ENCODE data around the gene SUFU. TPM values are rescaled to one million over a fixed set of nuclear protein-coding genes. Genes with fewer than 3 reads are reported as not detected.

SUFU gene
- total and polyA plus RNA-seq, 2 of the 13 experiments (the other 11 are each of a cell fraction or from before 2014, with no cell fraction given): 2.9 to 5.5 TPM

DNA sequence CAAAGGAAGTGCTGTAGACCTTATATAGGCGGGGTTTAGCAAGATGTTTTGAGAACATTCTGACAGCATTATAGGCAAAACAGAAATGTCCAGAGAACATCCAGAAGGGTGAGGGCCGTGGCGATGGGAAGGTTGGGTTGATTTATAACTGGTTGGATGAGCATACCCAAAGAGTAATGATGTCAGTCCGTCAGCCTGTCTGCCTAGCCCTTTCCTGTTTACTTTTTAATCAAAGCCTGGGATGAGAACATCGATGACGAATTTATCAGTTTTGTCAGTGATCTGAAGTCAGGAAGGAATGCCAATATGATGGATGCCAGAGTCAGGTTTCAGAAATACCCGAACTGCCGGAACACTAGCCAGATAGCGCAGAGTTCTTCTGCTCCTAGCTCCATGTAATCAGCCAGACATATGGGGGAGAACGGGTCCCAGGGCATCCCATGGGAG, 106.7 kb downstream of the SUFU start:
- H4K20me1 ChIP-seq (ENCODE audit: insufficient read depth, low read length): no peaks in the 10 kb centered on the region
- H3K79me2 ChIP-seq (ENCODE audit: insufficient read depth, low read length): no peaks in the 10 kb centered on the region
- no peak for ATAC-seq
- no peak overlapping the region for H3K4me2 ChIP-seq (ENCODE audit: low read depth, low read length)
- ChIA-PET POLR2A (no interaction called here), CTCF (ENCODE audit: low intra/inter-chr PET ratio, low total read pairs) (no interaction called here)
- intact Hi-C loops (cut with micrococcal nuclease; ENCODE audit: unreplicated experiment) (no loop called here), in situ Hi-C loops (cut with HindIII; ENCODE audit: extremely low pct_ligation_motif_present, low pct_unique_long_range_greater_than_20kb) (no loop called here)
- peaks cover 9% of the 10 kb centered on the region; the same call in 1 of the 2 replicates for H3K4me1 ChIP-seq (ENCODE audit: insufficient read depth, low read length)
- H3K4me3 ChIP-seq (replicated peaks in 1 of 3; ENCODE audit: insufficient read depth in 1 of 3, low read depth in 2 of 3, low read length in 3 of 3): no peak overlapping the region
- BruUV-seq (replicated peaks): no TSS peak
- WGBS (ENCODE audit: low lambda C conversion rate): 94% methylated on average over 10 of the region's 10 CpGs
- H3K27me3 ChIP-seq (ENCODE audit: control insufficient read depth in 1 of 2, insufficient read depth in 2 of 2, low read length in 2 of 2): no peaks in the 10 kb centered on the region
- H2AFZ ChIP-seq (ENCODE audit: low read length): no peak overlapping the region
- H3K9ac ChIP-seq (ENCODE audit: insufficient read depth, low read depth, low read length): no peak overlapping the region
- H3K36me3 ChIP-seq (replicated peaks in 1 of 2; ENCODE audit: control insufficient read depth in 1 of 2, insufficient read depth in 2 of 2, low read length in 2 of 2): peaks cover 3 to 9% of the 10 kb centered on the region in 2 experiments; a peak in 3 of 5 replicates
- no peak overlapping the region for H3K27ac ChIP-seq (ENCODE audit: extremely low read length, insufficient read depth, low read length)
- DNase-seq (ENCODE audit: low spot score): no peak
- no peak for FAIRE-seq
- H3K9me3 ChIP-seq (ENCODE audit: low read length): no peaks in the 10 kb centered on the region
- TF ChIP-seq ATM (IDR thresholded peaks at IDR 0.05; ENCODE audit: borderline replicate concordance) (no peak), ZNF547 (CRISPR knock-in tag; IDR thresholded peaks at IDR 0.05) (no peak), PAF1 (CRISPR knock-in tag; IDR thresholded peaks at IDR 0.05) (no peak), RNF2 (conservative IDR thresholded peaks at IDR 0.05; ENCODE audit: low read depth) (no peak), KAT8 (CRISPR knock-in tag; IDR thresholded peaks at IDR 0.05) (no peak), ZNF441 (CRISPR knock-in tag; IDR thresholded peaks at IDR 0.05; ENCODE audit: borderline replicate concordance) (no peak), ZNF282 (IDR thresholded peaks at IDR 0.05; ENCODE audit: partially characterized antibody) (no peak), DR1 (CRISPR knock-in tag; IDR thresholded peaks at IDR 0.05) (no peak), HIVEP1 (CRISPR knock-in tag; IDR thresholded peaks at IDR 0.05) (no peak), SCMH1 (CRISPR knock-in tag; IDR thresholded peaks at IDR 0.05; ENCODE audit: borderline replicate concordance) (no peak), ZBTB8A (CRISPR knock-in tag; IDR thresholded peaks at IDR 0.05; ENCODE audit: borderline replicate concordance, low read depth) (no peak), LCORL (IDR thresholded peaks at IDR 0.05) (no peak), LCORL (CRISPR knock-in tag; IDR thresholded peaks at IDR 0.05) (no peak), ZNF343 (CRISPR knock-in tag; IDR thresholded peaks at IDR 0.05) (no peak), MBD4 (IDR thresholded peaks at IDR 0.05; ENCODE audit: borderline replicate concordance, low read length) (no peak)
- TF ChIP-seq, protein P1, sequence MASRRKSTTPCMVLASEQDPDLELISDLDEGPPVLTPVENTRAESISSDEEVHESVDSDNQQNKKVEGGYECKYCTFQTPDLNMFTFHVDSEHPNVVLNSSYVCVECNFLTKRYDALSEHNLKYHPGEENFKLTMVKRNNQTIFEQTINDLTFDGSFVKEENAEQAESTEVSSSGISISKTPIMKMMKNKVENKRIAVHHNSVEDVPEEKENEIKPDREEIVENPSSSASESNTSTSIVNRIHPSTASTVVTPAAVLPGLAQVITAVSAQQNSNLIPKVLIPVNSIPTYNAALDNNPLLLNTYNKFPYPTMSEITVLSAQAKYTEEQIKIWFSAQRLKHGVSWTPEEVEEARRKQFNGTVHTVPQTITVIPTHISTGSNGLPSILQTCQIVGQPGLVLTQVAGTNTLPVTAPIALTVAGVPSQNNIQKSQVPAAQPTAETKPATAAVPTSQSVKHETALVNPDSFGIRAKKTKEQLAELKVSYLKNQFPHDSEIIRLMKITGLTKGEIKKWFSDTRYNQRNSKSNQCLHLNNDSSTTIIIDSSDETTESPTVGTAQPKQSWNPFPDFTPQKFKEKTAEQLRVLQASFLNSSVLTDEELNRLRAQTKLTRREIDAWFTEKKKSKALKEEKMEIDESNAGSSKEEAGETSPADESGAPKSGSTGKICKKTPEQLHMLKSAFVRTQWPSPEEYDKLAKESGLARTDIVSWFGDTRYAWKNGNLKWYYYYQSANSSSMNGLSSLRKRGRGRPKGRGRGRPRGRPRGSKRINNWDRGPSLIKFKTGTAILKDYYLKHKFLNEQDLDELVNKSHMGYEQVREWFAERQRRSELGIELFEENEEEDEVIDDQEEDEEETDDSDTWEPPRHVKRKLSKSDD (CRISPR knock-in tag; IDR thresholded peaks at IDR 0.05; ENCODE audit: low read depth): no peak
- TF ChIP-seq, protein P2, sequence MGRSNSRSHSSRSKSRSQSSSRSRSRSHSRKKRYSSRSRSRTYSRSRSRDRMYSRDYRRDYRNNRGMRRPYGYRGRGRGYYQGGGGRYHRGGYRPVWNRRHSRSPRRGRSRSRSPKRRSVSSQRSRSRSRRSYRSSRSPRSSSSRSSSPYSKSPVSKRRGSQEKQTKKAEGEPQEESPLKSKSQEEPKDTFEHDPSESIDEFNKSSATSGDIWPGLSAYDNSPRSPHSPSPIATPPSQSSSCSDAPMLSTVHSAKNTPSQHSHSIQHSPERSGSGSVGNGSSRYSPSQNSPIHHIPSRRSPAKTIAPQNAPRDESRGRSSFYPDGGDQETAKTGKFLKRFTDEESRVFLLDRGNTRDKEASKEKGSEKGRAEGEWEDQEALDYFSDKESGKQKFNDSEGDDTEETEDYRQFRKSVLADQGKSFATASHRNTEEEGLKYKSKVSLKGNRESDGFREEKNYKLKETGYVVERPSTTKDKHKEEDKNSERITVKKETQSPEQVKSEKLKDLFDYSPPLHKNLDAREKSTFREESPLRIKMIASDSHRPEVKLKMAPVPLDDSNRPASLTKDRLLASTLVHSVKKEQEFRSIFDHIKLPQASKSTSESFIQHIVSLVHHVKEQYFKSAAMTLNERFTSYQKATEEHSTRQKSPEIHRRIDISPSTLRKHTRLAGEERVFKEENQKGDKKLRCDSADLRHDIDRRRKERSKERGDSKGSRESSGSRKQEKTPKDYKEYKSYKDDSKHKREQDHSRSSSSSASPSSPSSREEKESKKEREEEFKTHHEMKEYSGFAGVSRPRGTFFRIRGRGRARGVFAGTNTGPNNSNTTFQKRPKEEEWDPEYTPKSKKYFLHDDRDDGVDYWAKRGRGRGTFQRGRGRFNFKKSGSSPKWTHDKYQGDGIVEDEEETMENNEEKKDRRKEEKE (IDR thresholded peaks at IDR 0.05): no peak
- TF ChIP-seq, protein P3, sequence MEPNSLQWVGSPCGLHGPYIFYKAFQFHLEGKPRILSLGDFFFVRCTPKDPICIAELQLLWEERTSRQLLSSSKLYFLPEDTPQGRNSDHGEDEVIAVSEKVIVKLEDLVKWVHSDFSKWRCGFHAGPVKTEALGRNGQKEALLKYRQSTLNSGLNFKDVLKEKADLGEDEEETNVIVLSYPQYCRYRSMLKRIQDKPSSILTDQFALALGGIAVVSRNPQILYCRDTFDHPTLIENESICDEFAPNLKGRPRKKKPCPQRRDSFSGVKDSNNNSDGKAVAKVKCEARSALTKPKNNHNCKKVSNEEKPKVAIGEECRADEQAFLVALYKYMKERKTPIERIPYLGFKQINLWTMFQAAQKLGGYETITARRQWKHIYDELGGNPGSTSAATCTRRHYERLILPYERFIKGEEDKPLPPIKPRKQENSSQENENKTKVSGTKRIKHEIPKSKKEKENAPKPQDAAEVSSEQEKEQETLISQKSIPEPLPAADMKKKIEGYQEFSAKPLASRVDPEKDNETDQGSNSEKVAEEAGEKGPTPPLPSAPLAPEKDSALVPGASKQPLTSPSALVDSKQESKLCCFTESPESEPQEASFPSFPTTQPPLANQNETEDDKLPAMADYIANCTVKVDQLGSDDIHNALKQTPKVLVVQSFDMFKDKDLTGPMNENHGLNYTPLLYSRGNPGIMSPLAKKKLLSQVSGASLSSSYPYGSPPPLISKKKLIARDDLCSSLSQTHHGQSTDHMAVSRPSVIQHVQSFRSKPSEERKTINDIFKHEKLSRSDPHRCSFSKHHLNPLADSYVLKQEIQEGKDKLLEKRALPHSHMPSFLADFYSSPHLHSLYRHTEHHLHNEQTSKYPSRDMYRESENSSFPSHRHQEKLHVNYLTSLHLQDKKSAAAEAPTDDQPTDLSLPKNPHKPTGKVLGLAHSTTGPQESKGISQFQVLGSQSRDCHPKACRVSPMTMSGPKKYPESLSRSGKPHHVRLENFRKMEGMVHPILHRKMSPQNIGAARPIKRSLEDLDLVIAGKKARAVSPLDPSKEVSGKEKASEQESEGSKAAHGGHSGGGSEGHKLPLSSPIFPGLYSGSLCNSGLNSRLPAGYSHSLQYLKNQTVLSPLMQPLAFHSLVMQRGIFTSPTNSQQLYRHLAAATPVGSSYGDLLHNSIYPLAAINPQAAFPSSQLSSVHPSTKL (CRISPR knock-in tag; IDR thresholded peaks at IDR 0.05): no peak

Measured in HepG2 (cell line).